Colonic mucosa (tissue), 4 donors: Measurements from ENCODE around the gene FCN3. TPM values are rescaled to one million over a fixed set of nuclear protein-coding genes. Genes with fewer than 3 reads are reported as not detected.
"Not testable (repeated sequence)": the region's sequence is repeated elsewhere in the genome, so short reads cannot be mapped to it uniquely, and the experiment has no call there.

Source experiments
- DNase-seq: peaks from one replicate; pipeline ENCODE4 v3.0.0-alpha.2; 2020
- H3K27ac ChIP-seq: fragments of 200-600 bp; one replicate; pipeline ENCODE4 v1.8.0; 2021
- H3K27me3 ChIP-seq: fragments of 200-600 bp; one replicate; pipeline ENCODE4 v1.8.0; 2021
- H3K36me3 ChIP-seq: fragments of 200-600 bp; one replicate; pipeline ENCODE4 v1.8.0; 2021
- H3K4me1 ChIP-seq: fragments of 200-600 bp; one replicate; pipeline ENCODE4 v1.8.0; 2021; ENCODE audit warnings: mild to moderate bottlenecking
- H3K4me3 ChIP-seq: fragments of 200-600 bp; one replicate; pipeline ENCODE4 v1.8.0; 2021
- H3K9ac ChIP-seq, 2 donors: one replicate each; pipeline ENCODE4 v1.7.0; 2013; ENCODE audit warnings: control low read depth in 2 of 2, low read depth in 2 of 2, low read length in 2 of 2
- H3K9me3 ChIP-seq: fragments of 200-600 bp; one replicate; pipeline ENCODE4 v1.8.0; 2021
- CTCF ChIP-seq: fragments of 200-600 bp; IDR thresholded peaks from one replicate; pipeline ENCODE4 v1.8.0; 2022; ENCODE audit warnings: antibody characterized with exemption, mild to moderate bottlenecking
- intact Hi-C: fragments of 100-400 bp; cut with DNase I; formaldehyde crosslinking; loops from one replicate; pipeline ENCODE4 v1.14.1; 2022
- total RNA-seq, 2 donors: library from RNA; stranded (reverse); fragmentation: NEBNext Ultra II Directional in 1 of 2; extraction: Animal tissue kit (Norgen Biotek cat#: 25700) in 1 of 2; gene quantifications; one replicate each; pipeline ENCODE4 v1.2.1, GENCODE V29; 2021
- donor health status: healthy.
- donor health status: DM: no; HTN: no; CAD: no.
- donor health status: DM: no; HTN: no; CAD: no.

The FCN3 gene
- total RNA-seq, 2 donors from 2014 or later = 0.42 to 1.5 TPM

- Histone ChIP-seq H3K4me3 (peak overlapping the region; percentile 58), H3K9ac (peak overlapping the region in 1 of 2 donors; percentile 43), H3K27ac (no peak overlapping the region), H3K36me3 (no peaks in the 10 kb centered on the region), H3K27me3 (no peaks in the 10 kb centered on the region), H3K4me1 (peaks cover 5% of the 10 kb centered on the region), H3K9me3 (no peaks in the 10 kb centered on the region)
- intact Hi-C loops = loop anchor here (10.0 kb wide), 1 partner anchor 348 kb away; no protein-coding TSS in a partner anchor
- no peak for DNase-seq
- TF ChIP-seq CTCF = no peak
Measured at GRCh38 chr1:27392778-27393635, 18.4 kb upstream of the FCN3 start.

DNA sequence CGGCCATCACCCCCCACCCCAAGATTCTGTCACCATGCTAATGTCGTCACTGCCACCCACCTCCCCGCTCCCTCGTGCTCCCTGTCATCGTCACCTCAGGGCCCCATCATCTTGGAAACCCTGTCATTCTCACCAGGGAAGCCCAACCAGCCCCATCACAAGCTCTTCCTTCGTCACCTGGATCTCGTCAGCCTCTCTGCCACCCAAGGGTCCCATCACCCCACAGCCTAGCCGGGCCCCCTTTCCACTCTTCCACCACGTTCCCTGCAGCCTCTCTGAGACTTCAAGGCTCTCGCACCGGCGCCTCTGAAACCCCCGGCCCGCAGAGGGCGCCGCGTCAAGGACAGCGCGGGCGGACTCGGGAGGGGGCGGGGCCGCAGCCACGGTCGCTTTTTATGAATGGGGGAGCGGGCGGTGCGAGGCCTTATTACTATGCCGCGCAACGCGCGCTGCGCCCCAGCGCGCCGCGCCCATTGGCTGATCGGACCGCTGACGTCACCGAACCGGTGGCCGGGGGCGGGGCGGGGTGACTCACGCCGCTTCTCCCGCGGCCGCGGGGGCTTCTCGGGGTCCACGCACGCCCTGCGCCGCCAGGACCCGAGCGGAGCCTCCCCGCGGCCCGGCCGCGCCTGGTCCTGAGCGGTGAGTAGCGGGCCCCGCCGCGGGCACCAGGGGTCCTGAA lies 17.6 kb upstream of the FCN3 start, which contains the start of gene GPR3:
GPR3 (plus strand) TSS at position 527 of the 682 bp plus-strand sequence. CDS start 1,177 bp downstream, outside the sequence.
- Histone ChIP-seq H3K36me3 (no peaks in the 10 kb centered on the region), H3K27me3 (no peaks in the 10 kb centered on the region), H3K27ac (no peak within 1 kb of the TSS), H3K4me1 (peaks cover 5% of the 10 kb centered on the region), H3K4me3 (peak within 1 kb of the TSS; percentile 58), H3K9me3 (no peaks in the 10 kb centered on the region), H3K9ac (peak within 1 kb of the TSS; percentile 58 to 66)
- peak; percentile 93 for DNase-seq
- intact Hi-C loops = loop anchor here (10.0 kb wide), 1 partner anchor 347 kb away; no protein-coding TSS in a partner anchor
- TF ChIP-seq CTCF = peak; percentile 27

DNA sequence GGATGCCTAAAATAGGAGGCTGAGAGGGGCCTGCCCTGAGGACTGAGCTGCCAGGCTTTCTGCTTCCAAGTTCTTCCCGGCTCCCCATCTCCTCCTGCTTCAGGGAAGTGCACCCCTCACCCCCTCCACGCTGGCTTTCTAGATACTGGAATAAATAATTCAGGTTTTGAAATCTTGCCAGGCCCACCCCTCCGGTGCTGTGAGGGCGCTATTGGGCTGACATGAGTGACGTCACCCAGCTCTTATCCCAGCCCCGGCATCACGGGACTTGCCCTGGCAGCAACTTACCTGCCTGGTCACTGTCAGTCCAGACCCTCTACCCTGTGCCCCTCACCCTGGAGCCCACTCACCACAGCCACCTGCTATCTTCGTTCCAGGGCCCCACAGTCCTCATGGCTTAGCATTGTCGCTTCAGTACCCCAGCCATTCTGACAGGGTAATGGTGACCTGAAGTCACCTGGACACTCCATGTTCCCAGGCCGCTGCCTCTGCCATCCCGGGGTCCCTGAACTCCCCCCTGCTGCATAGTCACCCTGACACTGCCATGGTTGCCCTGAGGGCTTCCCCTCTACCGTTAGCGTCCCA lies 17.0 kb upstream of the FCN3 start:
- peak; percentile 68 for DNase-seq
- intact Hi-C loops = loop anchor here (10.0 kb wide), 1 partner anchor 347 kb away; no protein-coding TSS in a partner anchor

GRCh38 chr1:27388337-27389005 lies 13.8 kb upstream of the FCN3 start:
- Histone ChIP-seq H3K9me3 (no peaks in the 10 kb centered on the region), H3K27ac (no peak overlapping the region), H3K4me3 (no peak overlapping the region), H3K27me3 (no peaks in the 10 kb centered on the region), H3K36me3 (no peaks in the 10 kb centered on the region), H3K9ac (no peak overlapping the region), H3K4me1 (peaks cover 5% of the 10 kb centered on the region)
- peak; percentile 86 for DNase-seq
- intact Hi-C loops = no loop called here
- peak; percentile 90 for TF ChIP-seq CTCF

More for the DNA sequence above, 17.0 kb upstream of the FCN3 start:
- H3K9me3 ChIP-seq = no peaks in the 10 kb centered on the region
- H3K27ac ChIP-seq = no peak overlapping the region
- peaks cover 5% of the 10 kb centered on the region for H3K4me1 ChIP-seq
- no peak for TF ChIP-seq CTCF
- H3K36me3 ChIP-seq = no peaks in the 10 kb centered on the region
- H3K27me3 ChIP-seq = no peaks in the 10 kb centered on the region
- peak overlapping the region; percentile 58 to 66 for H3K9ac ChIP-seq
- H3K4me3 ChIP-seq = peak overlapping the region; percentile 58

GRCh38 chr1:27384797-27385196 lies 10.2 kb upstream of the FCN3 start:
- intact Hi-C loops, H3K9me3 ChIP-seq, H3K4me1 ChIP-seq, H3K27ac ChIP-seq, H3K27me3 ChIP-seq, H3K4me3 ChIP-seq, DNase-seq, H3K36me3 ChIP-seq, H3K9ac ChIP-seq: not testable (repeated sequence)
